Suprapubic skin (tissue), 4 donors: ENCODE data around the gene PANX2. TPM values are rescaled to one million over a fixed set of nuclear protein-coding genes. Genes with fewer than 3 reads are reported as not detected.
A peak's percentile ranks its signal among the peaks of the same experiment; 100 is the strongest.

Experiments
- DNase-seq, 2 donors: peaks; one replicate each; pipeline ENCODE4 v3.0.0-alpha.2; 2019; ENCODE audit warnings: low spot score in 2 of 2
- H3K27ac ChIP-seq: fragments of 200-600 bp; sonication (generic); one replicate; pipeline ENCODE4 v1.5.1; 2019
- H3K27me3 ChIP-seq: fragments of 200-600 bp; sonication (generic); one replicate; pipeline ENCODE4 v1.5.1; 2019
- H3K36me3 ChIP-seq: fragments of 200-600 bp; sonication (generic); one replicate; pipeline ENCODE4 v1.5.1; 2019
- H3K4me1 ChIP-seq: fragments of 200-600 bp; sonication (generic); one replicate; pipeline ENCODE4 v1.5.1; 2019
- H3K4me3 ChIP-seq: fragments of 200-600 bp; sonication (generic); one replicate; pipeline ENCODE4 v1.5.1; 2019; ENCODE audit warnings: mild to moderate bottlenecking
- H3K9me3 ChIP-seq: fragments of 200-600 bp; sonication (generic); one replicate; pipeline ENCODE4 v1.5.1; 2019
- CTCF ChIP-seq, 2 donors: fragments of 200-600 bp in 1 of 2; fragments of 450-650 bp in 1 of 2; sonication (generic) in 1 of 2; IDR thresholded peaks; one replicate each; pipeline ENCODE4 v1.5.1; 2016 to 2019; ENCODE audit warnings: antibody characterized with exemption in 2 of 2, mild to moderate bottlenecking in 1 of 2, moderate library complexity in 1 of 2
- EP300 ChIP-seq: sonication (generic); formaldehyde crosslinking; IDR thresholded peaks from one replicate; pipeline ENCODE4 v1.6.1; 2017; ENCODE audit warnings: antibody characterized with exemption
- POLR2A ChIP-seq, 2 donors: fragments of 450-650 bp; IDR thresholded peaks; one replicate each; pipeline ENCODE4 v1.6.1; 2017; ENCODE audit warnings: antibody characterized with exemption in 2 of 2, mild to moderate bottlenecking in 2 of 2, moderate library complexity in 2 of 2
- POLR2AphosphoS5 ChIP-seq, 3 donors: sonication (generic); formaldehyde crosslinking; IDR thresholded peaks; one replicate each; pipeline ENCODE4 v1.6.1; 2017; ENCODE audit warnings: antibody characterized with exemption in 3 of 3
- WGBS: methylation state at CpG from one replicate; pipeline ENCODE4 v1.1.5; 2018; 5-methylcytosine and 5-hydroxymethylcytosine counted together
- total RNA-seq, 4 donors: library from RNA; depleted of rRNA; stranded (reverse); fragments of >200 nt; gene quantifications; one replicate each; pipeline ENCODE4 v1.1.0, GENCODE V29; 2016

The PANX2 gene
- total RNA-seq, 4 donors from 2014 or later, result 1.2 to 2.8 (median 2.2) TPM

GRCh38 chr22:50178871-50179869 lies 8.6 kb downstream of the PANX2 start:
- H3K27ac ChIP-seq, result no peak overlapping the region
- H3K4me1 ChIP-seq, result peaks cover 22% of the 10 kb centered on the region
- 69% methylated on average over 19 of the region's 64 CpGs for WGBS
- no peak for DNase-seq
- H3K27me3 ChIP-seq, result peaks cover 22% of the 10 kb centered on the region
- H3K4me3 ChIP-seq, result no peak overlapping the region
- H3K9me3 ChIP-seq, result no peaks in the 10 kb centered on the region
- H3K36me3 ChIP-seq, result no peaks in the 10 kb centered on the region
- TF ChIP-seq POLR2A (IDR thresholded peaks at IDR 0.05) (no peak), CTCF (IDR thresholded peaks at IDR 0.05) (no peak), EP300 (no peak), POLR2AphosphoS5 (IDR thresholded peaks at IDR 0.05) (no peak)

- DNase-seq, result no peak
- WGBS, result 87% methylated on average over 19 of the region's 39 CpGs
Observed at GRCh38 chr22:50179937-50180726, 9.6 kb downstream of the PANX2 start.

GRCh38 chr22:50180727-50181521 lies 10.4 kb downstream of the PANX2 start:
- TF ChIP-seq EP300 (no peak), CTCF (IDR thresholded peaks at IDR 0.05) (no peak), POLR2A (IDR thresholded peaks at IDR 0.05) (no peak), POLR2AphosphoS5 (IDR thresholded peaks at IDR 0.05) (no peak)
- Histone ChIP-seq H3K9me3 (no peaks in the 10 kb centered on the region), H3K4me3 (no peak overlapping the region), H3K27me3 (peaks cover 15% of the 10 kb centered on the region), H3K4me1 (peaks cover 35% of the 10 kb centered on the region), H3K36me3 (no peaks in the 10 kb centered on the region), H3K27ac (no peak overlapping the region)
- WGBS, result 89% methylated on average over 19 of the region's 27 CpGs
- peak in 1 of 2 donors; percentile 57 for DNase-seq

More at GRCh38 chr22:50179937-50180726, 9.6 kb downstream of the PANX2 start:
- H3K9me3 ChIP-seq, result no peaks in the 10 kb centered on the region
- no peaks in the 10 kb centered on the region for H3K36me3 ChIP-seq
- TF ChIP-seq POLR2AphosphoS5 (IDR thresholded peaks at IDR 0.05), result no peak
- TF ChIP-seq CTCF (IDR thresholded peaks at IDR 0.05), result no peak
- TF ChIP-seq POLR2A (IDR thresholded peaks at IDR 0.05), result no peak
- no peak for TF ChIP-seq EP300
- H3K4me1 ChIP-seq, result peaks cover 31% of the 10 kb centered on the region
- no peak overlapping the region for H3K4me3 ChIP-seq
- no peak overlapping the region for H3K27ac ChIP-seq
- peaks cover 15% of the 10 kb centered on the region for H3K27me3 ChIP-seq

- Histone ChIP-seq H3K27me3 (peaks cover 15% of the 10 kb centered on the region), H3K27ac (no peak overlapping the region), H3K4me3 (no peak overlapping the region), H3K9me3 (no peaks in the 10 kb centered on the region), H3K4me1 (peaks cover 47% of the 10 kb centered on the region), H3K36me3 (no peaks in the 10 kb centered on the region)
- no peak for DNase-seq
- 39% methylated on average over 10 of the region's 31 CpGs for WGBS
- TF ChIP-seq POLR2AphosphoS5 (IDR thresholded peaks at IDR 0.05), result no peak
Observed at GRCh38 chr22:50182176-50183081, 11.9 kb downstream of the PANX2 start.
